COLO668 (cell line): ENCODE data around the gene PILRA.

Experiments used
- DNase-seq: peaks from one replicate; lab custom pipeline; 2025; ENCODE audit not compliant: unreplicated experiment; lab: John Stamatoyannopoulos, UW

The PILRA gene

GRCh38 chr7:100406767-100407166, 33.5 kb downstream of the PILRA start:
- DNase-seq, result no peak

GRCh38 chr7:100407285-100408180, 34.2 kb downstream of the PILRA start:
- peak; percentile 16 for DNase-seq

GRCh38 chr7:100411101-100411500, 37.8 kb downstream of the PILRA start:
- DNase-seq, result no peak

DNA sequence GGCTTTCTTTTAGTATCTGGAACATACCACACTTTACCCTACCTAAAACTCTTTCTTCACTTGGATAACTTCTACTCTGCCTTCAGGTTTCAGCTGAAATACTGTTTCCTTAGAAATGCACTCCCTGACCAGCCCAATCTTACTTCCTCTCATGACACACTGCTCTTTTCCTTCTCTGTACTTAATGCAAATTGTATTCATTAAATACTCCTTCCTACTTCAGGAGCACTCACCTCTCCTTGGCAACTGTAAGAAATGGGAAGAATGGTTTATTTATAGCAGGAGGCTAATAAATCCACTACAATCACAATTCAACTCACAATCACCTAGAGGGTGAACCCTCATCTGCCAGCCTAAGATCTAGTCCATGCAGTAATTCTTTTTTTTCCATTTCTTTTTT, 40.1 kb downstream of the PILRA start:
- DNase-seq, result no peak

GRCh38 chr7:100413889-100414288, 40.6 kb downstream of the PILRA start:
- no peak for DNase-seq

GRCh38 chr7:100415448-100415847, 42.2 kb downstream of the PILRA start:
- DNase-seq, result no peak

GRCh38 chr7:100418930-100419659, 45.8 kb downstream of the PILRA start:
- DNase-seq, result no peak

GRCh38 chr7:100419660-100420226, 46.5 kb downstream of the PILRA start:
- no peak for DNase-seq

DNA sequence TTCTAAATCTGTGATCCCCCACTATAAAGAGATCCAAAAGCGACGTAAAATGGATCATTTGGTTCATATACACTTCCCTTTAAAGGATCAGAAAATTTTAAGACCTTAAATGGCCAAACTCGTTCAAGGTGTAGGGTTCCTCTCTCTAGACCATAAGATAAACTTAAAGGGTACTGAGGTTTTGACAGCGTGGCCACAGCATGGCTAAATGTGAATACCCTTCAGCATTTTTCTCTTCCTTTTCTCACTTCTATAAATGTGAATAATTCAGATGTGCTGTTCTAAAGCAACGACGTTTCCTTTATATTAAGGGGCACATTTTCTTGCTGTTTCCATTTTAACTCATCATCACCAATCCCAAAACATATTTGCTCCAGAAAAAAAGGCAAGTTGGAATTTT, 50.0 kb downstream of the PILRA start:
- no peak for DNase-seq

GRCh38 chr7:100425347-100425746, 52.1 kb downstream of the PILRA start:
- no peak for DNase-seq

DNA sequence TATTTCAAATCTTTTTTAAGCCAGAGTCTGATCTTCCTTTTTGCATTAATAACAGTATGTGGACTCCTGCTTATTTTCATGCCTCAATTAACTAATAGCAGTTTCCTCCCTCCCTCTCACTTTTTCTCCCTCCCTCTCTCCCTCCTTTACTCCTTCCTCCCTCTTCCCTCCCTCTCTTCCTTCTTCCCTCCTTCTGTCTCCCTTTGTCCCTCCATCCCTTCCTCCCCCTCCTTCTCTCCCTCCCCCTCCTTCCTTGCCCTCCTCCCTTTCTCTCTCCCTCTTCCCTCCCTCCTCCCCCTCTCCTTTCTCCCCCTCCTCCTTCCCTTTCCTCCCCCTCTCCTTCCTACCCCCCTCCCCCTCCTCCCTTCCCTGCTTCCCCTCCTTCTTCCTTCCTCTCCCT, 53.2 kb downstream of the PILRA start:
- DNase-seq, result no peak

DNA sequence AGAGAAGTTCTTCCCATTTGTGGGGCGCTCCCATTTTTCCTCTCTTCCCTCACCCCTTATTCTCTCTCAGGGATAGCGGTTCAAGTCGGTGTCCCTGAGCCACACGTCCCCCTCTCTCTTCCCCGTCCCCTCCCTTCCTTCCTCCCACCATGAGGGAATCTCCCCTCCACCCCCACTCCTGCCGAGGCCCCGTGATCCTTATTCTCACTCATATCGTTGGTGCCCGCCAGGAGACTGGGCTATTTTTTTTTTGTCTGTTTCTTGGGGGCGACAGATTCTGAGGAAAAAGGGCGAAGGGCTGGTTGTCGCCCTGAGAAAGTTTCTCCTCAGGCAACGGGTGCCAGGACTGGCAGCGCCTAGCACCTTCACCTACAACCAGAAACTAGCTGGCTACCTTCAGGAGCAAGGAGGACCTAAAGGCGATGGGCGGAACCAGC, 54.5 kb downstream of the PILRA start:
- DNase-seq, result no peak

DNA sequence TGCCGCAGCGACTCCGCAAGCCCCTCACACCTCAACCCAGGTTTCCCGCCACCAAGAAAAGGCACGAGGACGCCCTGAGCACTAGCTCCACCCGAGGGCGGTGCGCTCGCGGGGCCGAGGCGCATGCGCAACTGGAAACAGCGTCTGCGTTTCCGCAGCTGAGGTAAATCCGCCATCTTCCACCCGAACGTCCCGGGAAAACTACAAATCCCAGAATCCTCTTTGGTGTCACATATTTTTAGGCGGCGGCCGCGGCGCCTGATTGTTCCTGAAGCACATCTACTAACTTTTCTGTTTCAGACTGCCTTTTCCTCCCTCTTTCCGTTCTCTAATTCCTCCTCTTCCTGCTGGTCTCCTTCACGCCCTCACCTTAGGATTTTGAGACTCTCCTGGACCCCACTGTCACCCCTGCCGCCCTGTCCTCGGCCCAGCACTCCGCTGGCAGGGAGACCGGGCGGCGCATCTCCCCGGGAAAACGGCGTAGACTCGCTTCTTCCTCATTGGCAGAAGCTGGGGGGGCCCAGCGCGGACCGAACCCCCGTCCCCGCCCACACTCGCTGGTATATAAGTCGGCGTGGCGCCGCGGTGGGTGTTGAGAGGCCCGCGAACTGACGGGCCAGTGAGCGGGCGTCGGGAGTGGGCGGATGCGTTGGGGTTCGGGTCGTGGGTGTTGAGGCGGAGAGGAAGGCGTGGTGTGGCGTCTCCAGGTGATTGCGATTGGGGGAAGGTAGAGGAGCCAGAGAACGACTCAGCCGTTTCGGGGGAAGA, 55.1 kb downstream of the PILRA start, which contains the start of gene ZCWPW1:
Gene ZCWPW1 (minus strand): TSS at position 505 of the 768 bp plus-strand sequence. CDS start 8,054 bp downstream, outside the sequence.
- peak; percentile 95 for DNase-seq

DNA sequence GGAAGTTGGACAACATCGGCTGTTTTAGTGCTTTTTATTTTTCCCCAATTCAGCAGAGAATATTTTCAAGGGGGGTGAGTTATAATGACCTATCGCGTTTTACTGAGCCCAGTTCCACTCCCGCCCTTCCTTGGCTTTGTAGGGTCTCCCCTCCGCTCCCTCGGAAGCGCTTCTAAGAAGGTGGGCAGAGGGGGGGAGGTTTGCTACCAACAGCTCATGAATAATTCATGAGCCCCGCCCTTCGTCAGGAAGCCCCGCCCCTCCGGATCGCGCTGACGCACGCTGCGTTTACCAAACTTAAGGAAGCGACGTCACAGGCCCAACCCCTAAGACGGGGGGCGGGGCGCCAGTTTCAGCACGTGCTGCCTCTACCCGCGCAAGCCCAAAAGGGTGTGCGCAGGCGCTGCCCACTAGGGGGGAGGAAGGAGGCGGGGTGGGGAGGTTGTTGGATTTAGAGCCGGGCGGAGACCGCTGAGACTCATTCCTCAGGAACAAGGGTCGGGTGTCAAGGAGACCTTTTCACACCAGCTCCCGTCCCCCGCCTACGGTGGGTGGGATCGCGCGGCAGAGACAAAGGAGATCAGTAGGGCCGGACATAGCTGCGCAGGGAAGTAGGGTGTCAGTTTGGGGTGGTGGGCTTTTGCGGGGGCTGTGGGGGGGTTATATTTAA, 55.8 kb downstream of the PILRA start:
- peak; percentile 99 for DNase-seq

DNA sequence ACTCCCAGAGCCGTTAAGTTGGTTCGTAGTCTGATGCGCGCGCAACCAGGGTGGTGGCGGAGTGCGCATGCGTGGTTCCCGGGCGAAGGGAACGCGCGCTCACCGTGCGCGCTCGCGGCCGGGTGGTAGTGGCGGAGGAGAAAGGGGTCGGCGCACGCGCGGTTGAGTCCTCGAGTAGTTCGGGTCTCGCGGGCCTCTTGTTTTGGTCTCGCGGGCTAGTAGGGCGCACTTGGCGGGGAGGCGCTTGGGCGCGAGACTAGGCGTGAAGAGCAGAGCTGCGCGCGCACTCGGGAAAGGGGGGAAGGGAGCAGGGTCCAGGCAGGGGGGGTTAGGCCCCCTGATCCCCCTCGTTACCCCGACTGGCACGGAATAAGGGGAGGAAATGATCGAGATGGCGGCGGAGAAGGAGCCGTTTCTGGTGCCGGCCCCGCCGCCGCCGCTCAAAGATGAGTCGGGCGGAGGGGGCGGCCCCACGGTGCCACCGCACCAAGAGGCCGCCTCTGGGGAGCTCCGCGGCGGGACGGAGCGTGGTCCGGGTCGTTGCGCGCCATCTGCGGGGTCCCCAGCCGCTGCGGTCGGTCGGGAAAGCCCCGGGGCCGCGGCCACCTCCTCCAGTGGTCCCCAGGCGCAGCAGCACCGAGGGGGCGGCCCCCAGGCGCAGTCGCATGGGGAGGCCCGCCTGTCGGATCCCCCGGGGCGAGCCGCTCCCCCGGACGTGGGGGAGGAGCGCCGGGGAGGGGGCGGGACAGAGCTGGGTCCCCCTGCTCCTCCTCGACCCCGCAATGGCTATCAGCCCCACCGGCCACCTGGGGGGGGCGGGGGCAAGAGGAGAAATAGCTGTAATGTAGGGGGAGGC, 56.6 kb downstream of the PILRA start, which contains the start of gene MEPCE:
Gene MEPCE (plus strand): TSS at position 195 of the 856 bp plus-strand sequence. CDS start 188 bp downstream, at position 383.
- peak; percentile 99 for DNase-seq

DNA sequence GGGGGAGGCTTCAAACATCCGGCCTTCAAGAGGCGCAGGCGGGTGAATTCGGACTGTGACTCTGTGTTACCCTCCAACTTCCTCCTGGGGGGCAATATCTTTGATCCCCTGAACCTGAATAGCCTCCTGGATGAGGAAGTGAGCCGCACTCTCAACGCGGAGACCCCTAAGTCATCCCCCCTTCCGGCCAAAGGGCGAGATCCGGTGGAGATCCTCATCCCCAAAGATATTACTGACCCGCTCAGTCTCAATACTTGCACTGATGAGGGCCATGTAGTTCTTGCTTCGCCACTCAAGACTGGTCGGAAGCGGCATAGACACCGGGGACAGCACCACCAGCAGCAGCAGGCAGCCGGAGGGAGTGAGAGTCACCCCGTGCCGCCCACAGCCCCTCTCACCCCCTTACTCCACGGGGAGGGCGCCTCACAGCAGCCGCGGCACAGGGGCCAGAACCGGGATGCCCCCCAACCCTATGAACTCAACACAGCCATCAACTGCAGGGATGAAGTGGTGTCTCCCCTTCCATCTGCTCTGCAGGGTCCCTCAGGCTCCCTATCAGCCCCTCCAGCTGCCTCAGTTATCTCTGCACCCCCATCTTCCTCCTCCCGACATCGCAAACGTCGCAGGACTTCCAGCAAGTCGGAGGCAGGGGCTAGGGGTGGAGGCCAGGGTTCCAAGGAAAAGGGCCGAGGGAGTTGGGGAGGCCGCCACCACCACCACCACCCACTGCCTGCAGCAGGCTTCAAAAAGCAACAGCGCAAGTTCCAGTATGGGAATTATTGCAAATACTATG, 57.4 kb downstream of the PILRA start:
- no peak for DNase-seq

GRCh38 chr7:100431286-100431735, 58.0 kb downstream of the PILRA start:
- no peak for DNase-seq

DNA sequence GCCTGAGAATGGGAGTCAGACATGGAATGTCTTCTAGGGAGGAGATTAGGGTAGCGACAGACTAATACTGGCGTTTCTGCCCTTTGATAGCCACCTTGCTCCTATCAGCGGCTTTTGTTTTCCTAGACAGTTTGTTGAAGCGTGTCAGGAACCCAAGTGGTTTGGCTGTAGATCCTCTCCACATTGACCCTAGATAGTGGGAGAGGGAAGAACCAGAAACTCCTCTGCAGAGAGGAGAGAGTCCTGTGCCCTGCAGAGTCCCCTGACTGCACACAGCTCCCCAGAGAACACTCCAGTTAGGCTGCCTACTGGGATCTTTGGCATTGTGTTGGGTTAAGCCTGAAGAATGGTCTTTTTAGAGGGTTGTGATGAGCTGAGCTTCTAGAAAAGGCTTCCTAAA, 58.8 kb downstream of the PILRA start:
- no peak for DNase-seq
